GM12878 (cell line): ENCODE data around the gene ALOXE3. TPM values are rescaled to one million over a fixed set of nuclear protein-coding genes. Genes with fewer than 3 reads are reported as not detected.

Source experiments
- ATAC-seq: fragments of 200-7000 bp; cut with Tn5 transposase; 3 replicates; pipeline ENCODE4 v1.9.1; 2020; ENCODE audit warnings: mild to moderate bottlenecking, moderate library complexity
- BruUV-seq: library from RNA; stranded (reverse); fragments of 400-500 nt; replicated peaks from 2 replicates; lab custom pipeline; 2021; lab: Mats Ljungman, UMichigan
- CTCF ChIA-PET: fragments of 300-600 bp; sonication (Branson Sonifier 250); formaldehyde crosslinking; extraction: SDS; loops from one replicate; lab custom pipeline; 2021; ENCODE audit warnings: inconsistent platforms; lab: Yijun Ruan, JAX
- POLR2A ChIA-PET: fragments of 350-600 bp; formaldehyde crosslinking; extraction: SDS; loops from one replicate; lab custom pipeline; 2021; ENCODE audit warnings: inconsistent platforms; lab: Charles Lee
- RAD21 ChIA-PET: fragments of 300-600 bp; sonication (Branson Sonifier 250); formaldehyde crosslinking; loops from one replicate; lab custom pipeline; 2023; ENCODE audit warnings: antibody characterized with exemption; ENCODE audit not compliant: unreplicated experiment; lab: Charles Lee
- SMC1A ChIA-PET: fragments of 300-600 bp; sonication (Branson Sonifier 250); formaldehyde crosslinking; loops from one replicate; lab custom pipeline; 2023; ENCODE audit not compliant: unreplicated experiment, uncharacterized antibody; lab: Charles Lee
- DNase-seq: peaks from one replicate; pipeline ENCODE4 v3.0.0-alpha.2; 2011; ENCODE audit warnings: low read depth, low spot score
- FAIRE-seq: peaks from 3 replicates; lab custom pipeline; 2011; peaks lifted over from hg19 to GRCh38; lab: Jason Lieb, UNC
- H2AFZ ChIP-seq: 2 replicates; pipeline ENCODE4 v1.6.0; 2011; ENCODE audit warnings: low read depth, low read length, control low read depth; ENCODE audit not compliant: control insufficient read depth
- H3K27ac ChIP-seq: 2 replicates; pipeline ENCODE4 v1.5.1; 2011; ENCODE audit warnings: control low read depth; ENCODE audit not compliant: control insufficient read depth, insufficient read depth
- H3K27me3 ChIP-seq, 2 experiments: replicated peaks in 1 of 2; 2 replicates each; pipeline versions ENCODE4 v1.6.0 to v1.6.1; 2011; ENCODE audit warnings: low read length in 1 of 2; ENCODE audit not compliant: control insufficient read depth in 2 of 2, insufficient read depth in 2 of 2
- H3K36me3 ChIP-seq, 2 experiments: 2 replicates each; pipeline ENCODE4 v1.5.1; 2011; ENCODE audit warnings: low read length in 1 of 2; ENCODE audit not compliant: control insufficient read depth in 2 of 2, insufficient read depth in 2 of 2
- H3K4me1 ChIP-seq: 2 replicates; pipeline ENCODE4 v1.6.1; 2011; ENCODE audit warnings: mild to moderate bottlenecking, low read length, moderate library complexity, mixed read lengths; ENCODE audit not compliant: control insufficient read depth, insufficient read depth
- H3K4me2 ChIP-seq: 2 replicates; pipeline ENCODE4 v1.6.0; 2011; ENCODE audit warnings: control low read depth; ENCODE audit not compliant: control insufficient read depth, insufficient read depth
- H3K4me3 ChIP-seq: fragments of 200-600 bp; sonication (generic); 2 replicates; pipeline ENCODE4 v1.5.1; 2016
- H3K79me2 ChIP-seq: 2 replicates; pipeline ENCODE4 v1.6.0; 2011; ENCODE audit warnings: low read length; ENCODE audit not compliant: control insufficient read depth, insufficient read depth
- H3K9ac ChIP-seq: 2 replicates; pipeline ENCODE4 v1.8.0; 2011; ENCODE audit warnings: low read length, control low read depth, mixed read lengths; ENCODE audit not compliant: control insufficient read depth, insufficient read depth
- H3K9me3 ChIP-seq: replicated peaks from 3 replicates; pipeline ENCODE4 v1.5.1; 2011; ENCODE audit warnings: mild to moderate bottlenecking, low read length; ENCODE audit not compliant: control insufficient read depth, insufficient read depth
- H4K20me1 ChIP-seq: 2 replicates; pipeline ENCODE4 v1.6.0; 2011; ENCODE audit not compliant: control insufficient read depth, insufficient read depth
- BACH1 ChIP-seq: fragments of 450-650 bp; IDR thresholded peaks from 2 replicates; pipeline ENCODE4 v1.6.1; 2017; ENCODE audit warnings: mild to moderate bottlenecking, borderline replicate concordance
- CBX5 ChIP-seq: sonication (generic); IDR thresholded peaks from 2 replicates; pipeline ENCODE4 v1.6.1; 2016; ENCODE audit warnings: low read depth, moderate library complexity, mild to moderate bottlenecking, inconsistent platforms
- CUX1 ChIP-seq: IDR thresholded peaks from 2 replicates; pipeline ENCODE4 v1.6.1; 2012; ENCODE audit warnings: improper control_type of control experiment, low read depth, low read length; ENCODE audit not compliant: insufficient replicate concordance
- EP300 ChIP-seq, 2 experiments: fragments of 150-350 bp in 1 of 2; IDR thresholded peaks; 2 replicates each; pipeline ENCODE4 v1.6.1; 2011 to 2012; ENCODE audit warnings: low read depth in 2 of 2, low read length in 2 of 2, borderline replicate concordance in 1 of 2, improper control_type of control experiment in 1 of 2, inconsistent platforms in 1 of 2; ENCODE audit not compliant: control insufficient read depth in 1 of 2
- FOXK2 ChIP-seq: fragments of 450-650 bp; IDR thresholded peaks from 2 replicates; pipeline ENCODE4 v1.6.1; 2017; ENCODE audit warnings: mild to moderate bottlenecking, moderate library complexity
- FOXM1 ChIP-seq: IDR thresholded peaks from 2 replicates; pipeline ENCODE4 v1.6.1; 2012; ENCODE audit warnings: low read depth, mild to moderate bottlenecking, inconsistent platforms, low read length, moderate library complexity
- GATAD2B ChIP-seq: fragments of 450-650 bp; conservative IDR thresholded peaks from 2 replicates; pipeline ENCODE4 v1.6.1; 2017; ENCODE audit warnings: low read depth, mild to moderate bottlenecking, moderate library complexity
- KDM1A ChIP-seq: fragments of 200-600 bp; sonication (generic); IDR thresholded peaks from 2 replicates; pipeline ENCODE4 v1.6.1; 2016; ENCODE audit warnings: borderline replicate concordance
- PAX5 ChIP-seq: IDR thresholded peaks from 2 replicates; pipeline ENCODE4 v1.6.1; 2011; ENCODE audit warnings: low read depth, low read length, borderline replicate concordance
- RELA ChIP-seq: fragments of 450-650 bp; IDR thresholded peaks from 2 replicates; pipeline ENCODE4 v1.8.0; 2014; ENCODE audit warnings: borderline replicate concordance; ENCODE audit not compliant: partially characterized antibody
- USF1 ChIP-seq: IDR thresholded peaks from 2 replicates; pipeline ENCODE4 v1.6.1; 2011; ENCODE audit warnings: borderline replicate concordance, low read depth, mild to moderate bottlenecking, moderate library complexity, mixed read lengths, low read length; ENCODE audit not compliant: insufficient read depth; ENCODE audit errors: extremely low read length
- ZNF622 ChIP-seq: fragments of 450-650 bp; IDR thresholded peaks from 2 replicates; pipeline ENCODE4 v1.6.1; 2017; ENCODE audit warnings: mild to moderate bottlenecking, inconsistent platforms
- WGBS: methylation state at CpG from one replicate; pipeline ENCODE4 v1.1.6; 2016; ENCODE audit warnings: low lambda C conversion rate; ENCODE audit not compliant: insufficient replicate concordance, insufficient coverage; ENCODE audit errors: missing lambda C conversion rate; 5-methylcytosine and 5-hydroxymethylcytosine counted together
- in situ Hi-C: fragments of 300-500 bp; cut with MboI; formaldehyde crosslinking; loops from 9 replicates; pipeline ENCODE4 v1.14.3; 2018; ENCODE audit warnings: mixed read lengths
- intact Hi-C: fragments of 100-400 bp; cut with micrococcal nuclease; formaldehyde crosslinking; loops from one replicate; pipeline ENCODE4 v1.14.2; 2022; ENCODE audit not compliant: unreplicated experiment
- polyA plus RNA-seq, 11 experiments: library from polyadenylated mRNA; depleted of rRNA in 4 of 11; unstranded in 6 of 11; stranded (reverse) in 5 of 11; fragments of >200 nt; fragmentation: Nextera tagmentation in 4 of 11; fragmentation: Illumina TruSeq in 1 of 11; extraction: Ambion mirVana in 4 of 11; extraction: Trizol in 1 of 11; gene quantifications; 1 replicate in 1 of 11; 2 replicates in 10 of 11; pipeline versions ENCODE4 v1.2.1 to v1.2.3, GENCODE V29; 2011 to 2016; ENCODE audit warnings: inconsistent platforms in 2 of 11, missing spikeins in 2 of 11, low read depth in 1 of 11
- total RNA-seq, 4 experiments: library from RNA; depleted of rRNA in 3 of 4; stranded (reverse); fragments of >200 nt in 3 of 4; fragmentation: Illumina TruSeq in 1 of 4; extraction: Trizol in 1 of 4; gene quantifications; 2 replicates each; pipeline versions ENCODE4 v1.2.1 to v1.2.3, GENCODE V29; 2013 to 2021
- TF ChIP-seq, protein P1 (sequence below): IDR thresholded peaks from 2 replicates; pipeline ENCODE4 v1.6.1; 2011; ENCODE audit warnings: low read depth, mild to moderate bottlenecking, low read length, moderate library complexity, borderline replicate concordance; ENCODE audit errors: extremely low read depth

The ALOXE3 gene
- total and polyA plus RNA-seq, 10 of the 15 experiments (the other 5 are each of a cell fraction or from before 2014, with no cell fraction given), result 0.04 TPM; not detected in 9

- ChIA-PET RAD21 (interaction anchor here (0.7 kb wide), 1 partner anchor 273 kb away, joined by 3 read pairs; no protein-coding TSS in a partner anchor), CTCF (interaction anchor here (0.8 to 4.1 kb wide), 2 partner anchors 9 to 12 kb away, joined by 3 to 20 read pairs; no protein-coding TSS in a partner anchor)
- intact Hi-C loops, result no loop called here
- TF ChIP-seq CUX1, result no peak
- no peak for TF ChIP-seq FOXK2
- TF ChIP-seq EP300 (IDR thresholded peaks at IDR 0.05; ENCODE audit: borderline replicate concordance in 1 of 2, control insufficient read depth in 1 of 2, low read depth in 2 of 2, low read length in 2 of 2), result no peak
- TF ChIP-seq FOXM1, result no peak
- TF ChIP-seq ZNF622, result no peak
- no peak for TF ChIP-seq BACH1
- no peak for TF ChIP-seq RELA
- no peak for TF ChIP-seq KDM1A
- no peak for TF ChIP-seq USF1
- TF ChIP-seq GATAD2B, result no peak
- no peak for TF ChIP-seq CBX5
- TF ChIP-seq PAX5, result no peak
- TF ChIP-seq, protein P1, sequence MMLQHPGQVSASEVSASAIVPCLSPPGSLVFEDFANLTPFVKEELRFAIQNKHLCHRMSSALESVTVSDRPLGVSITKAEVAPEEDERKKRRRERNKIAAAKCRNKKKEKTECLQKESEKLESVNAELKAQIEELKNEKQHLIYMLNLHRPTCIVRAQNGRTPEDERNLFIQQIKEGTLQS, result no peak
These were observed 13.6 kb upstream of the ALOXE3 start for GRCh38 chr17:8131844-8132441.

More at GRCh38 chr17:8131844-8132441, 13.6 kb upstream of the ALOXE3 start:
- H3K9ac ChIP-seq, result no peak overlapping the region
- ChIA-PET SMC1A (no interaction called here), POLR2A (interaction anchor here (0.6 to 0.8 kb wide), 2 partner anchors 12 to 188 kb away, joined by 3 to 4 read pairs; no protein-coding TSS in a partner anchor)
- H3K79me2 ChIP-seq, result no peaks in the 10 kb centered on the region
- WGBS, result 3% methylated on average over 3 of the region's 3 CpGs
- in situ Hi-C loops, result no loop called here
- H3K27me3 ChIP-seq, result no peaks in the 10 kb centered on the region
- H4K20me1 ChIP-seq, result no peaks in the 10 kb centered on the region
- H3K4me3 ChIP-seq, result no peak overlapping the region
- no peak for DNase-seq
- ATAC-seq, result peak; percentile 42; the same call in 2 of the 3 replicates
- no TSS peak for BruUV-seq
- no peak overlapping the region for H3K4me2 ChIP-seq
- no peak for FAIRE-seq
- 0 out of 2 replicates have a peak, but pooled peaks cover 4% of the 10 kb centered on the region for H3K4me1 ChIP-seq
- no peak overlapping the region for H2AFZ ChIP-seq
- no peak overlapping the region for H3K27ac ChIP-seq
- H3K9me3 ChIP-seq, result no peaks in the 10 kb centered on the region
- H3K36me3 ChIP-seq, result no peaks in the 10 kb centered on the region
